Measurements from ENCODE around the gene MCAM. TPM values are rescaled to one million over a fixed set of nuclear protein-coding genes. Genes with fewer than 3 reads are reported as not detected.

MCAM gene
- total RNA-seq, 2 experiments from 2014 or later, result 6.5 to 6.6 TPM

- POLR2A ChIA-PET, result interaction anchor here (0.7 to 4.4 kb wide), 16 partner anchors 20 to 265 kb away, joined by 3 to 41 read pairs (median 4); partner anchors contain the start of genes C2CD2L, CBL, CENATAC and HYOU1
These were observed 54.1 kb downstream of the MCAM start for GRCh38 chr11:119262668-119263351.

GRCh38 chr11:119258983-119259382 is 57.9 kb downstream of the MCAM start:
- CTCF ChIA-PET, result interaction anchor here (1.6 to 2.3 kb wide), 3 partner anchors 26 to 64 kb away, joined by 4 to 11 read pairs (median 5); partner anchors contain the start of gene CBL

More at GRCh38 chr11:119262668-119263351, 54.1 kb downstream of the MCAM start:
- H3K4me1 Mint-ChIP-seq, result peaks cover 56% of the 10 kb centered on the region
- H3K9me3 Mint-ChIP-seq, result no peaks in the 10 kb centered on the region
- CTCF ChIA-PET, result interaction anchor here (0.6 to 4.1 kb wide), 13 partner anchors 11 to 424 kb away, joined by 3 to 43 read pairs (median 4); partner anchors contain the start of gene CBL
- H3K4me3 Mint-ChIP-seq, result no peak overlapping the region
- H3K27me3 Mint-ChIP-seq, result no peaks in the 10 kb centered on the region
- DNase-seq, result peak; percentile 19
- no peak overlapping the region for H3K27ac Mint-ChIP-seq
- peaks cover 20% of the 10 kb centered on the region for H3K36me3 Mint-ChIP-seq (ENCODE audit: low read depth)

More at GRCh38 chr11:119258983-119259382, 57.9 kb downstream of the MCAM start:
- POLR2A ChIA-PET, result interaction anchor here (1.4 to 1.8 kb wide), 3 partner anchors 8 to 164 kb away, joined by 3 to 13 read pairs (median 3); partner anchors contain the start of gene CBL
- Mint-ChIP-seq H3K9me3 (no peaks in the 10 kb centered on the region), H3K4me3 (no peak overlapping the region), H3K27ac (peak overlapping the region; percentile 22), H3K36me3 (ENCODE audit: low read depth) (peaks cover 22% of the 10 kb centered on the region), H3K27me3 (no peaks in the 10 kb centered on the region), H3K4me1 (peaks cover 40% of the 10 kb centered on the region)
- DNase-seq, result no peak

Other genes with a start within 250 kb of the MCAM start
- gene VPS11, start 249.3 kb downstream of the MCAM start, total RNA-seq, result 10 to 100 TPM; 30.6 to 36.1 TPM
- gene HMBS, start 232.2 kb downstream of the MCAM start, total RNA-seq, result 10 to 100 TPM; 17.3 to 18.8 TPM
- 10 to 100 TPM; 57.3 to 58.4 TPM for gene DPAGT1, start 215.3 kb downstream of the MCAM start, total RNA-seq
- gene C2CD2L, start 209.8 kb downstream of the MCAM start, total RNA-seq, result 10 to 100 TPM; 28.5 to 29.2 TPM
- gene HINFP, start 195.6 kb downstream of the MCAM start, total RNA-seq, result 10 to 100 TPM; 36.6 to 36.7 TPM
- not detected for gene ABCG4, start 168.1 kb downstream of the MCAM start, total RNA-seq
- gene NLRX1, start 148.4 kb downstream of the MCAM start, total RNA-seq, result 10 to 100 TPM; 19.2 to 21.9 TPM
- gene NHERF4, start 131.7 kb downstream of the MCAM start, total RNA-seq, result under 1 TPM; 0.33 to 0.35 TPM
- 10 to 100 TPM; 45.0 to 47.0 TPM for gene CBL, start 110.8 kb downstream of the MCAM start, total RNA-seq
- gene RNF26, start 17.4 kb upstream of the MCAM start, total RNA-seq, result 10 to 100 TPM; 33.5 to 35.1 TPM
- gene C1QTNF5, start 23.8 kb upstream of the MCAM start, total RNA-seq, result not detected
- not detected for gene MFRP, start 29.6 kb upstream of the MCAM start, total RNA-seq
- under 1 TPM; 0.48 to 0.53 TPM for gene USP2, start 64.6 kb upstream of the MCAM start, total RNA-seq
- 1 to 10 TPM; 1.3 to 2.0 TPM for gene THY1, start 106.0 kb upstream of the MCAM start, total RNA-seq

Data from activated CD4-positive, alpha-beta memory T cell treated with anti-CD3 and anti-CD28 coated beads, Interleukin-2, amount 10 ng/mL, durations not matched to agents 7 days and 5 days (primary cell).